ENCODE measurements around the gene AHRR.
A peak's percentile ranks its signal among the peaks of the same experiment; 100 is the strongest.

AHRR gene

DNA sequence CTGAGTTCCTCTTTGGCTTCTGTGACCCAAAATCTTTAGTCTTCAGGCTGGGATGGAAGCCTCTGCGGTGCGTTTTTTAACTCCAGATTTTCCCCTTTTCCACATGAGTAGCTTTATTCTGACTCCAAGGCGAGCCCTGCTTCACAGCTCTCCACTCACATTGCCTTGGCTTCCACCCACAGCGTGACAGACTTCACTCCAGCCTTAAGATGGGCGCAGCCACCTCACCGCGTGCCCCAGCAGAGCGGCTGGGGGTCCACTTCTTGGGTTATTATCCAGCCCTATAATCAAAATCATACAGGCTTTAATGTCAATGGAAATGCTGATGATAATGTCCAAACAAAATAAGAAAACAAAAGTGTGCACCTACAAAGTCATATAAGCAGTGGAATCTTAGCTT lies 122.7 kb downstream of the AHRR start:
- H3K9me3 ChIP-seq (ENCODE audit: control insufficient read depth, low read length) = no peaks in the 10 kb centered on the region
- no peak overlapping the region for H3K9ac ChIP-seq
- H3K36me3 ChIP-seq (ENCODE audit: control insufficient read depth, insufficient read depth, low read length) = no peaks in the 10 kb centered on the region
- H3K27me3 ChIP-seq (ENCODE audit: control insufficient read depth, insufficient read depth, low read length) = no peaks in the 10 kb centered on the region
- H3K79me2 ChIP-seq = peaks cover 36% of the 10 kb centered on the region
- H3K4me1 ChIP-seq = peaks cover 5% of the 10 kb centered on the region
- no peak overlapping the region for H3K27ac ChIP-seq
- TF ChIP-seq, protein P1, sequence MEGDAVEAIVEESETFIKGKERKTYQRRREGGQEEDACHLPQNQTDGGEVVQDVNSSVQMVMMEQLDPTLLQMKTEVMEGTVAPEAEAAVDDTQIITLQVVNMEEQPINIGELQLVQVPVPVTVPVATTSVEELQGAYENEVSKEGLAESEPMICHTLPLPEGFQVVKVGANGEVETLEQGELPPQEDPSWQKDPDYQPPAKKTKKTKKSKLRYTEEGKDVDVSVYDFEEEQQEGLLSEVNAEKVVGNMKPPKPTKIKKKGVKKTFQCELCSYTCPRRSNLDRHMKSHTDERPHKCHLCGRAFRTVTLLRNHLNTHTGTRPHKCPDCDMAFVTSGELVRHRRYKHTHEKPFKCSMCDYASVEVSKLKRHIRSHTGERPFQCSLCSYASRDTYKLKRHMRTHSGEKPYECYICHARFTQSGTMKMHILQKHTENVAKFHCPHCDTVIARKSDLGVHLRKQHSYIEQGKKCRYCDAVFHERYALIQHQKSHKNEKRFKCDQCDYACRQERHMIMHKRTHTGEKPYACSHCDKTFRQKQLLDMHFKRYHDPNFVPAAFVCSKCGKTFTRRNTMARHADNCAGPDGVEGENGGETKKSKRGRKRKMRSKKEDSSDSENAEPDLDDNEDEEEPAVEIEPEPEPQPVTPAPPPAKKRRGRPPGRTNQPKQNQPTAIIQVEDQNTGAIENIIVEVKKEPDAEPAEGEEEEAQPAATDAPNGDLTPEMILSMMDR (IDR thresholded peaks at IDR 0.05) = no peak
- no peak overlapping the region for H3K4me3 ChIP-seq (ENCODE audit: low read depth, low read length)
- H3K4me2 ChIP-seq (ENCODE audit: low read length) = no peak overlapping the region
- no peak overlapping the region for H2AFZ ChIP-seq

DNA sequence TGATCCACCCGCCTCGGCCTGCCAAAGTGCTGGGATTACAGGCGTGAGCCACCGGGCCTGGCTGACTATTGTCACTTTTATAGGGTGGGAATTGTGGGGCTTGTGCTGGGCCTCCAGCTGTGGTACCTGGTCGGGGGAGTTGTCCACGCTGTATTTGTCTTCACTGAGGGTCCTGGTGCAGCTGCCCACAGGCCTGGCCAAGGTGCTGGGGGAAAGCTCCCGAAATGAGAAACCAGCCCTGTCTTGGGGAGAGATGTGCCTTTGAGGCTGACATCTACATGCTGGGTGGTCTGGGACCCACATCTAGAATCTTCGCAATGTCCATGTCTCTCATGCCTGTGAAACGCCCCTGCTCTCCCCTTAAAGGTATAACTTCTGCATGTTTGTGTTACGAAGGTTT lies 124.1 kb downstream of the AHRR start:
- Histone ChIP-seq H3K27me3 (ENCODE audit: control insufficient read depth, insufficient read depth, low read length) (no peaks in the 10 kb centered on the region), H3K27ac (no peak overlapping the region), H2AFZ (no peak overlapping the region), H3K9ac (no peak overlapping the region), H3K36me3 (ENCODE audit: control insufficient read depth, insufficient read depth, low read length) (no peaks in the 10 kb centered on the region), H3K79me2 (peaks cover 40% of the 10 kb centered on the region), H3K9me3 (ENCODE audit: control insufficient read depth, low read length) (no peaks in the 10 kb centered on the region), H3K4me2 (ENCODE audit: low read length) (no peak overlapping the region), H3K4me3 (ENCODE audit: low read depth, low read length) (no peak overlapping the region), H3K4me1 (peaks cover 5% of the 10 kb centered on the region)
- TF ChIP-seq, protein P1 (IDR thresholded peaks at IDR 0.05) = no peak

DNA sequence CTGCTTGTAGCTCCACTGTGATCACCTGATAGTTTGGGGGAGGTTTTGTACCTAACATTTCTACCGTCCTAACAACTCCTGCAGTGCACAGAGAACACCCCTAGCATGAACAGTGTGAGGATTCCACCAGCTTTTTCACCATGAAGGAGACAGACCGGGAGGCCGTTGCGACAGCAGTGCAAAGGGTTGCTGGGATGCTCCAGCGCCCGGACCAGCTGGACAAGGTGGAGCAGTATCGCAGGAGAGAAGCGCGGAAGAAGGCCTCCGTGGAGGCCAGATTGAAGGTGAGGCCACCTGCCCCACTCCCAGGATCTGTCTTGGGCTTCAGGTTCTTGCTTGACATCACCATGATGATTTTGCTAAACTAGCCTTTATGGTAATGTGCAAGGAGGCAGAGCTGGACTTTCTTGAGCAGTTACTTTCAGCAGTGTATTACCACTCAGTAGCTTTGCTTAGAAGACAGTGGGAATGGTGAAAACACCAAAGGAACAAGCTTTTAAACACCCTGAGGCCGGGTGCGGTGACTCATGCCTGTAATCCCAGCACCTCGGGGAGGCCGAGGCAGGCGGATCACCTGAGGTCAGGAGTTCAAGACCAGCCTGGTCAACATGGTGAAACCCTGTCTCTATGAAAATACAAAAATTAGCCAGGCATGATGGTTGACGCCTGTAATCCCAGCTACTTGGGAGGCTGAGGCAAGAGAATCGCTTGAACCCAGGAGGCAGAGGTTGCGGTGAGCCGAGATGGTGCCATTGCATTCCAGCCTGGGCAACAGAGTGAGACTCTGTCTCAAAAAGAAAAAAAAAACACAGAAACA lies 124.8 kb downstream of the AHRR start:
- Histone ChIP-seq H3K4me2 (ENCODE audit: low read length) (no peak overlapping the region), H3K27ac (no peak overlapping the region), H3K9ac (no peak overlapping the region), H3K9me3 (ENCODE audit: control insufficient read depth, low read length) (no peaks in the 10 kb centered on the region), H3K4me1 (peaks cover 5% of the 10 kb centered on the region), H3K36me3 (ENCODE audit: control insufficient read depth, insufficient read depth, low read length) (peaks cover 3% of the 10 kb centered on the region), H3K4me3 (ENCODE audit: low read depth, low read length) (no peak overlapping the region), H3K27me3 (ENCODE audit: control insufficient read depth, insufficient read depth, low read length) (no peaks in the 10 kb centered on the region), H3K79me2 (peaks cover 40% of the 10 kb centered on the region), H2AFZ (no peak overlapping the region)
- TF ChIP-seq, protein P1 (IDR thresholded peaks at IDR 0.05) = no peak

DNA sequence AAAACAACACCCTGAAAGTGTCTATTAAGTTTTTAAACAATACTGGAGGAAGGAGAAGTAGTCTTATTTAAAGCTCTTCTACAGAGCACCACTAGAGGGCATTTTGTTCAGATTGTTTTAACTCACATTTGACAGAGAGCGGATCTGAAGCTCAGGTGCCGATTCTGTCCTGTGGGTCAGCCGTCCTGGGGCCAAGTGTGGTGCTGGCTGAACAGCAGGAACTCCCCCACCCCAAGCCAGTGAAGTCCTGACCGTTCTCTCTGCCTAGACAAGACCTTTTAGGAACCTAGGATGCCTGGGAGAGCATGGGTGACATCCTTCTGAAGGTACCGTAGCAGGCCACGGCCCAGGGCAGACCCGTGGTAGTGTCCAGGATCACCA lies 125.4 kb downstream of the AHRR start:
- H3K9ac ChIP-seq = no peak overlapping the region
- TF ChIP-seq, protein P1 (IDR thresholded peaks at IDR 0.05) = peak; percentile 49

DNA sequence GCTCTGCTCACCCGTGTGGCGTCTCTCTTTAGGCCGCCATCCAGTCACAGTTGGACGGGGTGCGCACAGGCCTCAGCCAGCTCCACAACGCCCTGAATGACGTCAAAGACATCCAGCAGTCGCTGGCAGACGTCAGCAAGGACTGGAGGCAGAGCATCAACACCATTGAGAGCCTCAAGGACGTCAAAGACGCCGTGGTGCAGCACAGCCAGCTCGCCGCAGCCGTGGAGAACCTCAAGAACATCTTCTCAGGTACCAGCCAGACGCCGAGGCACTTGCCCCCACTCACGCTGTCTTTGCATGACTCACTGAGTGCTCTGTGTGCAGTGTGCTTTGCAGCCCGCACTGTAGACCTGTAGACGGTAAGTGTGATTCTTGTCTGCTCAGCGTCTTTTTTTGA lies 126.0 kb downstream of the AHRR start:
- no peak overlapping the region for H3K27ac ChIP-seq
- H3K9ac ChIP-seq = no peak overlapping the region
- H2AFZ ChIP-seq = no peak overlapping the region
- no peaks in the 10 kb centered on the region for H3K27me3 ChIP-seq (ENCODE audit: control insufficient read depth, insufficient read depth, low read length)
- TF ChIP-seq, protein P1 (IDR thresholded peaks at IDR 0.05) = no peak
- H3K4me1 ChIP-seq = peaks cover 5% of the 10 kb centered on the region
- no peak overlapping the region for H3K4me2 ChIP-seq (ENCODE audit: low read length)
- peaks cover 41% of the 10 kb centered on the region for H3K79me2 ChIP-seq
- peaks cover 3% of the 10 kb centered on the region for H3K36me3 ChIP-seq (ENCODE audit: control insufficient read depth, insufficient read depth, low read length)
- no peak overlapping the region for H3K4me3 ChIP-seq (ENCODE audit: low read depth, low read length)
- H3K9me3 ChIP-seq (ENCODE audit: control insufficient read depth, low read length) = no peaks in the 10 kb centered on the region

More for the DNA sequence above, 125.4 kb downstream of the AHRR start:
- Histone ChIP-seq H2AFZ (no peak overlapping the region), H3K36me3 (ENCODE audit: control insufficient read depth, insufficient read depth, low read length) (peaks cover 3% of the 10 kb centered on the region), H3K79me2 (peaks cover 44% of the 10 kb centered on the region), H3K9me3 (ENCODE audit: control insufficient read depth, low read length) (no peaks in the 10 kb centered on the region), H3K27me3 (ENCODE audit: control insufficient read depth, insufficient read depth, low read length) (no peaks in the 10 kb centered on the region), H3K4me1 (peaks cover 5% of the 10 kb centered on the region), H3K4me2 (ENCODE audit: low read length) (no peak overlapping the region), H3K27ac (no peak overlapping the region), H3K4me3 (ENCODE audit: low read depth, low read length) (no peak overlapping the region)
